DMS 273 (cell line): Measurements from ENCODE around the gene DGKH.
"Not testable (repeated sequence)": the region's sequence is repeated elsewhere in the genome, so short reads cannot be mapped to it uniquely, and the experiment has no call there.

ENCODE experiments used
- DNase-seq: peaks from one replicate; lab custom pipeline; 2025; ENCODE audit not compliant: unreplicated experiment; lab: John Stamatoyannopoulos, UW

Gene DGKH

GRCh38 chr13:42108217-42108616, 59.8 kb downstream of the DGKH start:
- DNase-seq, result no peak

GRCh38 chr13:42109957-42110356, 61.5 kb downstream of the DGKH start:
- DNase-seq, result no peak

DNA sequence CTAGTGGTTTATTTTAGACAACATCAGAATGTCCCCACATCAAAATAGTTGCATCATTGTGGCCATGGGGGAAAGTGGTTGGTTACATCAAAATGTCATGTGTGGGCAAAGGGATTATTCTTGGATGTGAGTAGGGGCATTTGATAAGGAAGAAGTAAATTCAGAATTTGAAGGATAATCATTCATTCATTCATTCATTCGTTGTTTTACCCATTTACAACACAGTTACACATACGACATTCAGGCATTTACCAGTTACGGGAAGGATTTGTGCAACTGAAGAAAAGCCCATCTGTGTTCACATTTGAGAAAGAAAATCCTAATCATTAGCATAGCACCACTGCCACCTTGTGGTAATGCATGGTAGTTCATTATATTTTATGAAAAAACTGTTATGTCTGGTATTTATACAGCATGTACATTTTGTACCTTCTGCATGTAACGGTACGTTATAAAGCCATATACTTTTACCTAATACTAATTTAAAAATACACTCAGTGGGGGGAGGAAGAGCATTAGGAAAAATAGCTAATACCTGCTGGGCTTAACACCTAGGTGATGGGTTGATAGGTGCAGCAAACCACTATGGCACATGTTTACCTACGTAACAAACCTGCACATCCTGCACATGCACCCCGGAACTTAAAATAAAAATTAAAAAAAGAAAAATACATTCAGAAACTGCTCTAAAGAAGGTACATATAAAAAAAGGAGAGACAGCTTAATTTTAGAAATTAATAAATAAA, 62.1 kb downstream of the DGKH start:
- DNase-seq, result peak; percentile 77

GRCh38 chr13:42112864-42113263, 64.4 kb downstream of the DGKH start:
- DNase-seq, result no peak

DNA sequence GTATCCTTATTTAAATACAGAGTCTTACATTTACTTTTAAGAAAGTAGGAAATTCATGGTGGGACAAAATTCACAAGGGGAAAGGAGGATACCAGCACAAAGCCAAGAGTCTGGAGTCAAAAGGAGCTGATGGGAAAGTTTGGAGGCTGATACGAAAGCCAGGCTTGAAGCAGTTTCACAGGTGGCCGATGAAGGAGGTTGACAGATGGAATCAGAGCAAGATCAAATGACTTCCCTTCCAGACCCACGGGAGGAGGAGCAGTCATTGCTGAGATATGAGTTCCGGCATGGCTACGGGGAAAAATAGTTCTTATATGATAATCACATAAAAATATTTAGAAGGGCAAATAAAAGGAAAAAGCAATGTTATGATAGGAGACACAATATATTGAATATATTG, 65.0 kb downstream of the DGKH start:
- DNase-seq, result peak; percentile 84

GRCh38 chr13:42114278-42114677, 65.8 kb downstream of the DGKH start:
- peak; percentile 5 for DNase-seq

GRCh38 chr13:42114912-42115311, 66.5 kb downstream of the DGKH start:
- DNase-seq, result no peak

GRCh38 chr13:42116225-42116624, 67.8 kb downstream of the DGKH start:
- no peak for DNase-seq

DNA sequence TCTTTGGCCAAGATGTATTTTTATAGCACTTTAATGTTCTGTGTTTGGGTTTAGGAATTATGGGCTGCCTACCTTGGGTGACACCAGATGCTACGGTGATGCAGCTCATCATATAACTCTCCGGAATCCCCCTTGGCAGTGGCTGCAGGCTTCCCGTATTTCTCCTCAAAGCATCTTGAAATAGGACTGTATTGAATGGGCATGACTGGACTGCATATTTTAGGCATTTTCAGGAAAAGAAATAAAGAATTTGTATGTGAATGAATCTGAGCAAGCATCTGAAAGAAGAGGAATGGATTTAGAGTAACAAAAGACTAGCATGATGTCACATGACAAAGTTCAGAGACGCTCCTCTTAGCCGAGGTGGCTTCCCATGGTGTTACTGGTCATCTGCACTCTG, 70.6 kb downstream of the DGKH start:
- DNase-seq, result no peak

- no peak for DNase-seq
These were observed 71.4 kb downstream of the DGKH start for GRCh38 chr13:42119875-42120274.

- no peak for DNase-seq
These were observed 75.2 kb downstream of the DGKH start for GRCh38 chr13:42123600-42123999.

DNA sequence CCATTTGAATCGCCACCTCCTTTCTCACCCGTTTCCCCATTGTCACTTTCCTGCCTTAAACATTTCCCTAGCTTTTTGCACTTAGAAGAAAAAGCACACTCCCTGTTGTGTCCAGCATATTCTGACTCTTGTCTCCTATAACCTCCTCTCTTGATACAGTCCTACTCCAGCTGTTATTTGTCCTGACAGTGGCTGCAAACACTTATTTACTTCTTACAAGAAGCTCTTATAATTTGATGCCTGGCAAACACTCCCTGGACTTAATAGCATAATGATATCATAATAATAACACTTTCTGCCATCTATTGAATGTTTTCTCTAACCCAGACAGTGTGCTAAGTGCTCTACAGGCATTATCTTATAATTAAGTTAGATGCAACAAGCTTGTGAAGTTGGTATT, 76.6 kb downstream of the DGKH start:
- DNase-seq, result no peak

GRCh38 chr13:42127047-42127446, 78.6 kb downstream of the DGKH start:
- DNase-seq, result no peak

DNA sequence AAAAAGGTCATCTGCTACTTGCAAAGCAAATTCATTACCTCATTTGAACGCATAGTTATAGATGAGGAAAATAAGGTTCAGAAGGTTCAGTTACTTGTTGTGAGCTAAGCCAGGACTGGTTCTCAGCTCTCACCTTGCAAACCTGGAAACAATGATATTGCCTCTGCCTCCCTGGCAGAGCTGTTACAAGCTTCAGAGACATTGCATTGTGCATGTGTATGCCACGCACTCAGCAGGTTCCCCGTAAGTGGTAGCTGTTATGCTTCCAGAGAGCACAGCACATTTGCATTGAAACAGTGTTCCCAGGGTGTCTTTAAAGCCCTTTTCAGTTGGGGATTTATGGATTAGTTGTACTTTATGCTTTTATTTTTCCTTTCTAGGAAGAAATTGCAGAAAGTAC, 80.6 kb downstream of the DGKH start:
- DNase-seq, result no peak

- no peak for DNase-seq
These were observed 88.1 kb downstream of the DGKH start for GRCh38 chr13:42136518-42136917.

GRCh38 chr13:42137856-42138537, 89.5 kb downstream of the DGKH start:
- no peak for DNase-seq

- no peak for DNase-seq
These were observed 92.0 kb downstream of the DGKH start for GRCh38 chr13:42140494-42140893.

- DNase-seq, result not testable (repeated sequence)
These were observed 92.6 kb downstream of the DGKH start for GRCh38 chr13:42141052-42141451.

- DNase-seq, result no peak
These were observed 97.9 kb downstream of the DGKH start for GRCh38 chr13:42146359-42146758.

DNA sequence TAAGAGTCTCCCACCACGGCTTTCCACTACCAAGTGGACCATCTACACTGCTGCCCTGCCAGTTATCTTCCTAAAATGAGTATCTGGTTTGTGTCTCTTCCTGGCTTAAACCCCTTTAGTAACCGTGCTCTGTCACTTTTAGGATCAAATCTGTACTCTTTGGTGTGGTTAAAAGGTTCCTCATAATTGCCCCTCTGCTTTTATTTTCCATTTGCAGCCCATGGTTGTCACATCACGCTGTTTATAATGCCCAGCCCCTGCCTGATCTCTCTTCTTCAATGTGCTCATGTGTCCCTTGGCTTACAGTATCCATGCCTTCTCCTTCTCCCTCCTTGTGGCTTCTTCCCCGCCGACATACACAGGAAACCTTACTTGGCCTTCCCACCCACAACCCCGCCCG, 100.1 kb downstream of the DGKH start:
- DNase-seq, result no peak

- DNase-seq, result no peak
These were observed 100.7 kb downstream of the DGKH start for GRCh38 chr13:42149136-42149535.

GRCh38 chr13:42151781-42152180, 103.3 kb downstream of the DGKH start:
- DNase-seq, result no peak

DNA sequence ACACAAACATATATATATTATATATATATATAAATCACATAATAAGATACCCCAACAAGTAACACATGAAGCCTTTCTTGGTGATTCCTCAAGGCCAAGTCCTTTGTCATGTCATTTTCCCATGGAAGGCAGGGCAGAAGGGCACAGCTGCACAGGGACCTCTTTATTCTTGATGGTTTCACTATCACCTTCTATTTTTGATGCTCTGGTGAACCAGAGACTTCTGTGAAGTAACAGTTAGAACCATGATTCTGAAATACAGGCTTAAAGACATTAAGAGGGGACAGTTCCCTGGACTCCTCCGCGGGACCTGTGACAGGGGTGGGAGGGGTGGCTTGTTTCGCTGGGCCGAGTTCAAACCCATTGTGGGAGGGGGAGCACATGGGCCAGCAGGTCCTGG, 104.0 kb downstream of the DGKH start:
- DNase-seq, result no peak
